GM19455 (cell line): ENCODE data around the gene BAX.

Experiments used
- ATAC-seq: cut with Tn5 transposase; IDR thresholded peaks from one replicate; pipeline ENCODE4 v1.9.1; 2021; ENCODE audit not compliant: unreplicated experiment

BAX gene

DNA sequence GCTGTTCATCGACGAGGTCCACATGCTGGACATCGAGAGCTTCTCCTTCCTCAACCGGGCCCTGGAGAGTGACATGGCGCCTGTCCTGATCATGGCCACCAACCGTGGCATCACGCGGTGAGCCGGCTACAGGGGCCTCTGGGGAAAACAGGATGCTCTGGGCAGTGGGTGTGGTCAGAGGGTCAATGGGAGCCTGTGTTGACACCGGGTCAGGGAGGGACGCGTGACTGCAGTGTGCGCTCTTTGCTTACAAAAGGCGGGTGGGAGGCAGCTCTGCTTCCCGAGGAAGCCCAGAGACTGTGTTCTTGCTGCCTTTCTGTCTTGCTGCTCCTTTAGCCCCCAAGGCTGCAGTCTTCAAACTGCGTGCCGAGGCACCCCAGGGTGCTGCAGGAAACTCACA, 56.5 kb downstream of the BAX start:
- ATAC-seq: no peak
